Liver (tissue), 9 donors: ENCODE data around the gene SMYD3. TPM values are rescaled to one million over a fixed set of nuclear protein-coding genes. Genes with fewer than 3 reads are reported as not detected.

ENCODE experiments used
- DNase-seq: peaks from one replicate; pipeline ENCODE4 v3.0.0-alpha.2; 2017; ENCODE audit warnings: low spot score
- H3K27ac ChIP-seq, 2 donors: one replicate each; pipeline ENCODE4 v1.7.0; 2013; ENCODE audit warnings: inconsistent platforms in 2 of 2, low read length in 2 of 2, control low read depth in 1 of 2, low read depth in 1 of 2, mild to moderate bottlenecking in 1 of 2
- H3K27me3 ChIP-seq, 4 donors: one replicate each; pipeline versions ENCODE4 v1.6.1 to v1.7.0; 2013; ENCODE audit warnings: low read length in 3 of 4, inconsistent platforms in 1 of 4, mild to moderate bottlenecking in 1 of 4, moderate library complexity in 1 of 4; ENCODE audit not compliant: control insufficient read depth in 4 of 4, insufficient read depth in 4 of 4
- H3K36me3 ChIP-seq, 4 donors: one replicate each; pipeline versions ENCODE4 v1.6.1 to v1.7.0; 2013; ENCODE audit warnings: low read length in 3 of 4, mild to moderate bottlenecking in 3 of 4, low read depth in 1 of 4, moderate library complexity in 1 of 4; ENCODE audit not compliant: control insufficient read depth in 4 of 4, insufficient read depth in 3 of 4
- H3K4me1 ChIP-seq, 4 donors: one replicate each; pipeline versions ENCODE4 v1.6.1 to v1.7.0; 2013; ENCODE audit warnings: low read length in 3 of 4, mild to moderate bottlenecking in 3 of 4, moderate library complexity in 1 of 4; ENCODE audit not compliant: control insufficient read depth in 4 of 4, insufficient read depth in 4 of 4
- H3K4me3 ChIP-seq, 3 donors: one replicate each; pipeline versions ENCODE4 v1.6.1 to v1.7.0; 2013; ENCODE audit warnings: low read length in 3 of 3, control low read depth in 1 of 3, low read depth in 1 of 3, mild to moderate bottlenecking in 1 of 3
- H3K9ac ChIP-seq, 2 donors: one replicate each; pipeline ENCODE4 v1.7.0; 2013; ENCODE audit warnings: low read length in 2 of 2, mild to moderate bottlenecking in 2 of 2, moderate library complexity in 2 of 2, control low read depth in 1 of 2, low read depth in 1 of 2
- H3K9me3 ChIP-seq, 4 donors: one replicate each; pipeline versions ENCODE4 v1.6.1 to v1.7.0; 2013; ENCODE audit warnings: low read length in 3 of 4; ENCODE audit not compliant: control insufficient read depth in 4 of 4
- CTCF ChIP-seq: fragments of 150-350 bp; IDR thresholded peaks from 2 replicates; pipeline ENCODE4 v1.5.1; 2017; ENCODE audit warnings: improper control_type of control experiment, low read depth, low read length; ENCODE audit not compliant: missing input control
- EGR1 ChIP-seq, 2 donors: IDR thresholded peaks; 2 replicates each; pipeline ENCODE4 v1.6.1; 2016 to 2018; ENCODE audit warnings: antibody characterized with exemption in 2 of 2, low read depth in 2 of 2
- FOXA1 ChIP-seq: IDR thresholded peaks from 2 replicates; pipeline ENCODE4 v1.6.1; 2016; ENCODE audit warnings: antibody characterized with exemption
- FOXA2 ChIP-seq: IDR thresholded peaks from 2 replicates; pipeline ENCODE4 v1.6.1; 2016; ENCODE audit warnings: antibody characterized with exemption
- GABPA ChIP-seq, 2 donors: IDR thresholded peaks in 1 of 2; conservative IDR thresholded peaks in 1 of 2; 2 replicates each; pipeline ENCODE4 v1.6.1; 2016; ENCODE audit warnings: antibody characterized with exemption in 2 of 2, mild to moderate bottlenecking in 1 of 2, moderate library complexity in 1 of 2
- HNF4A ChIP-seq, 2 donors: conservative IDR thresholded peaks; 2 replicates each; pipeline ENCODE4 v1.6.1; 2016; ENCODE audit warnings: antibody characterized with exemption in 2 of 2, mild to moderate bottlenecking in 2 of 2
- HNF4G ChIP-seq: IDR thresholded peaks from 2 replicates; pipeline ENCODE4 v1.6.1; 2016; ENCODE audit warnings: antibody characterized with exemption
- JUND ChIP-seq, 2 donors: IDR thresholded peaks; 2 replicates each; pipeline ENCODE4 v1.6.1; 2016; ENCODE audit warnings: antibody characterized with exemption in 2 of 2
- NR2F2 ChIP-seq: IDR thresholded peaks from 2 replicates; pipeline ENCODE4 v1.6.1; 2016; ENCODE audit warnings: antibody characterized with exemption
- RAD21 ChIP-seq, 2 donors: IDR thresholded peaks; 2 replicates each; pipeline ENCODE4 v1.6.1; 2016; ENCODE audit warnings: antibody characterized with exemption in 2 of 2, mild to moderate bottlenecking in 2 of 2
- REST ChIP-seq: IDR thresholded peaks from 2 replicates; pipeline ENCODE4 v1.6.1; 2016; ENCODE audit warnings: antibody characterized with exemption, mild to moderate bottlenecking
- RXRA ChIP-seq, 2 donors: IDR thresholded peaks; 2 replicates each; pipeline ENCODE4 v1.6.1; 2017 to 2018; ENCODE audit warnings: antibody characterized with exemption in 2 of 2, mild to moderate bottlenecking in 1 of 2
- SP1 ChIP-seq: IDR thresholded peaks from 2 replicates; pipeline ENCODE4 v1.6.1; 2018; ENCODE audit warnings: antibody characterized with exemption, mild to moderate bottlenecking
- YY1 ChIP-seq: IDR thresholded peaks from 2 replicates; pipeline ENCODE4 v1.6.1; 2016; ENCODE audit warnings: antibody characterized with exemption, mild to moderate bottlenecking
- ZBTB33 ChIP-seq: IDR thresholded peaks from 2 replicates; pipeline ENCODE4 v1.6.1; 2016; ENCODE audit warnings: antibody characterized with exemption
- WGBS: extraction: QIAGEN DNeasy Blood & Tissue Kit; methylation state at CpG from one replicate; pipeline ENCODE4 v1.1.7; 2013; 5-methylcytosine and 5-hydroxymethylcytosine counted together
- polyA plus RNA-seq, 2 donors: library from polyadenylated mRNA; stranded (reverse) in 1 of 2; unstranded in 1 of 2; fragments of 200-250 nt in 1 of 2; fragments of >200 nt in 1 of 2; fragmentation: Nextera tagmentation in 1 of 2; extraction: Ambion mirVana in 1 of 2; gene quantifications; one replicate each; pipeline versions ENCODE4 v1.2.1 to v1.2.3, GENCODE V29; 2013 to 2015
- total RNA-seq, 2 donors: library from RNA; depleted of rRNA; stranded (reverse); fragments of >200 nt; gene quantifications; one replicate each; pipeline ENCODE4 v1.2.3, GENCODE V29; 2014
- donor health status: healthy.
- donor health status: healthy.
- donor health status: healthy.
- donor health status: healthy.
- donor health status: healthy.

Gene SMYD3
- total and polyA plus RNA-seq, 4 donors = 3.1 to 9.1 (median 8.0) TPM

- Histone ChIP-seq H3K4me3 (no peak overlapping the region), H3K27ac (no peak overlapping the region), H3K4me1 (peaks cover 5 to 20% (median 11%) of the 10 kb centered on the region in 4 donors), H3K9ac (no peak overlapping the region), H3K36me3 (no peaks in the 10 kb centered on the region), H3K9me3 (no peaks in the 10 kb centered on the region), H3K27me3 (no peaks in the 10 kb centered on the region)
- TF ChIP-seq RAD21 (IDR thresholded peaks at IDR 0.05) (no peak), EGR1 (IDR thresholded peaks at IDR 0.05; ENCODE audit: low read depth in 2 of 2) (no peak), FOXA1 (no peak), ZBTB33 (no peak), NR2F2 (no peak), JUND (IDR thresholded peaks at IDR 0.05) (no peak), GABPA (IDR thresholded peaks at IDR 0.05 in 1 of 2, conservative IDR thresholded peaks at IDR 0.05 in 1 of 2) (no peak)
- 95% methylated on average over 1 of the region's 1 CpG for WGBS
- DNase-seq = no peak
Measured at GRCh38 chr1:246302251-246302625, 204.8 kb downstream of the SMYD3 start.

- peaks cover 5 to 20% (median 11%) of the 10 kb centered on the region in 4 donors for H3K4me1 ChIP-seq
- H3K9ac ChIP-seq = no peak overlapping the region
- H3K9me3 ChIP-seq = no peaks in the 10 kb centered on the region
- no peak for DNase-seq
- no peak overlapping the region for H3K4me3 ChIP-seq
- no peak overlapping the region for H3K27ac ChIP-seq
- H3K27me3 ChIP-seq = no peaks in the 10 kb centered on the region
- no peaks in the 10 kb centered on the region for H3K36me3 ChIP-seq
- TF ChIP-seq RAD21 (IDR thresholded peaks at IDR 0.05) = no peak
- TF ChIP-seq YY1 = peak; percentile 18
- WGBS = 74% methylated on average over 6 of the region's 6 CpGs
Measured at GRCh38 chr1:246301553-246302250, 205.4 kb downstream of the SMYD3 start.

- Histone ChIP-seq H3K9ac (no peak overlapping the region), H3K27ac (no peak overlapping the region), H3K36me3 (no peaks in the 10 kb centered on the region), H3K9me3 (no peaks in the 10 kb centered on the region), H3K4me1 (peaks cover 5 to 20% (median 11%) of the 10 kb centered on the region in 4 donors), H3K27me3 (no peaks in the 10 kb centered on the region), H3K4me3 (no peak overlapping the region)
- 30% methylated on average over 6 of the region's 6 CpGs for WGBS
- DNase-seq = no peak
- TF ChIP-seq GABPA (IDR thresholded peaks at IDR 0.05 in 1 of 2, conservative IDR thresholded peaks at IDR 0.05 in 1 of 2) (no peak), JUND (IDR thresholded peaks at IDR 0.05) (no peak), EGR1 (IDR thresholded peaks at IDR 0.05; ENCODE audit: low read depth in 2 of 2) (no peak), ZBTB33 (no peak), RXRA (IDR thresholded peaks at IDR 0.05) (no peak), HNF4A (conservative IDR thresholded peaks at IDR 0.05) (peak; percentile 32 to 38), FOXA1 (no peak), CTCF (no peak), FOXA2 (no peak), SP1 (peak; percentile 2), HNF4G (no peak), REST (no peak), RAD21 (IDR thresholded peaks at IDR 0.05) (no peak), YY1 (no peak), NR2F2 (no peak)
Measured at GRCh38 chr1:246300626-246301549, 206.2 kb downstream of the SMYD3 start.
